Measurements from ENCODE around the gene DENND6B.

- TF ChIP-seq USF1 (CRISPR knock-in tag; IDR thresholded peaks at IDR 0.05) (no peak), SP1 (CRISPR knock-in tag; conservative IDR thresholded peaks at IDR 0.05) (no peak), JUN (CRISPR knock-in tag; IDR thresholded peaks at IDR 0.05) (no peak)
Observed at GRCh38 chr22:50361688-50362087, 34.9 kb upstream of the DENND6B start.

All from WTC11 (cell line).